HG02763 (cell line): ENCODE measurements around the gene MEGF10.

ENCODE experiments used
- ATAC-seq: cut with Tn5 transposase; IDR thresholded peaks from one replicate; pipeline ENCODE4 v1.9.1; 2021; ENCODE audit warnings: mild to moderate bottlenecking, moderate library complexity; ENCODE audit not compliant: unreplicated experiment

The MEGF10 gene

GRCh38 chr5:127431977-127432585 lies 141.5 kb downstream of the MEGF10 start:
- no peak for ATAC-seq

GRCh38 chr5:127433526-127433925 lies 142.9 kb downstream of the MEGF10 start:
- no peak for ATAC-seq

- no peak for ATAC-seq
Measured at GRCh38 chr5:127434588-127434987, 144.0 kb downstream of the MEGF10 start.

GRCh38 chr5:127435821-127436220 lies 145.2 kb downstream of the MEGF10 start:
- no peak for ATAC-seq

GRCh38 chr5:127439644-127440043 lies 149.0 kb downstream of the MEGF10 start:
- no peak for ATAC-seq

GRCh38 chr5:127440831-127441230 lies 150.2 kb downstream of the MEGF10 start:
- ATAC-seq: no peak

GRCh38 chr5:127441799-127442484 lies 151.3 kb downstream of the MEGF10 start:
- ATAC-seq: no peak

- ATAC-seq: no peak
Measured at GRCh38 chr5:127444171-127444570, 153.6 kb downstream of the MEGF10 start.

GRCh38 chr5:127445328-127445727 lies 154.7 kb downstream of the MEGF10 start:
- ATAC-seq: no peak

- no peak for ATAC-seq
Measured at GRCh38 chr5:127446626-127447025, 156.0 kb downstream of the MEGF10 start.

GRCh38 chr5:127447827-127448226 lies 157.2 kb downstream of the MEGF10 start:
- no peak for ATAC-seq

GRCh38 chr5:127450046-127450445 lies 159.4 kb downstream of the MEGF10 start:
- ATAC-seq: no peak

GRCh38 chr5:127451096-127451495 lies 160.5 kb downstream of the MEGF10 start:
- no peak for ATAC-seq

GRCh38 chr5:127452626-127453025 lies 162.0 kb downstream of the MEGF10 start:
- no peak for ATAC-seq

GRCh38 chr5:127471211-127471610 lies 180.6 kb downstream of the MEGF10 start:
- no peak for ATAC-seq

GRCh38 chr5:127472700-127473099 lies 182.1 kb downstream of the MEGF10 start:
- ATAC-seq: no peak

- no peak for ATAC-seq
Measured at GRCh38 chr5:127486471-127486870, 195.9 kb downstream of the MEGF10 start.

- no peak for ATAC-seq
Measured at GRCh38 chr5:127492854-127493738, 202.5 kb downstream of the MEGF10 start.

- no peak for ATAC-seq
Measured at GRCh38 chr5:127498548-127498947, 208.0 kb downstream of the MEGF10 start.

GRCh38 chr5:127505905-127506304 lies 215.3 kb downstream of the MEGF10 start:
- ATAC-seq: no peak

- ATAC-seq: no peak
Measured at GRCh38 chr5:127506616-127507015, 216.0 kb downstream of the MEGF10 start.
